Stimulated activated CD8-positive, alpha-beta memory T cell treated with anti-CD3 and anti-CD28 coated beads, Interleukin-12 subunit alpha, Interleukin-12 subunit beta, amount 100 ng/mL, for 1 hour (primary cell): ENCODE data around the gene COL27A1.
"Not testable (repeated sequence)": the region's sequence is repeated elsewhere in the genome, so short reads cannot be mapped to it uniquely, and the experiment has no call there.

Experiments
- DNase-seq: peaks from one replicate; pipeline ENCODE4 v3.0.0-alpha.2; 2020; ENCODE audit warnings: low read depth

COL27A1 gene

DNA sequence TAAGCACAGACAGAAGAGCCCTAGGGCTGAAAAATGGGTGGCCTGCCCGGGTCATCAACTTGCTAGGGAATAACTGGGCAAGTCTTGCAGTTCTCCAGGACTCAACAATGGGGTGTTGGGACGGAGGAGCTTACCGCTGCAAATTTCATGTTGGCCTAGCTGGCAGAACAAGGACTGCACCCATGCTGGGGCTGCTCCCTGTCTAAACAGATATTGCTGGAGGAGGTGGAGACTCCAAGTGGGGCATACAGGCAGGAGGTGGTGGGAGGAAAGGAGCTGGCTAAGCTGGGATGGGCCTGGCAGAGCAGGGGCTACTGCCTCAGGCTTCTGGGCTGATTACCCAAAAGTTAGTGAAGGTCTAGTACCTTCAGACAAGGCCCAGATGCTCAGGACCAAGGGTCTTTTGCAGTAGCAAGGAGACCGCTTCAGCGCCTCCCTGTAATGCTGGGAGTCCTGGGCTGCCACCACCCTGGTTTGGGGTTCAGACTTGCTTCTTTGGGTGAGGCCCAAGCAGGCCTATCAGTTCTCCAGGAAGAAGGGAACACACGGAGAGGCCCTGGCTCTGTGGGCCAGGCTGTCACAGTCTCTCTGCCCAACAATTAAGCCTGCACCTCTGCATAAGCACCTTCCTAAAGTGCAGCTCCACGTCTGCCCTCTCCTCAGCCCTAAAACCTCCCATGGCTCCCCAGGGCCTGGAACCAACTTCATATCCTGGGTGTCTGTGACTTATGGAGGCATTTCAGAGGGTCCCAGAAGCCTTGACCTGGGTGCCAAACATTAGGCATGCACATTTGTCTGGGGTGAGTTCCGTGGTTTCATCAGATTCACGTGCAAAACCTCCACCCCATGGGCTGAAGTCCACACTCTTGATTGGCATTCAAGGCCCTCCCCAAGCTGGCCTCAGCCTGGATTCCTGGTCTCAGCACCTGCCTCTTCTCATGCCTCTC, 32.0 kb upstream of the COL27A1 start:
- no peak for DNase-seq

- DNase-seq: no peak
Measured at GRCh38 chr9:114124138-114124537, 31.2 kb upstream of the COL27A1 start.

DNA sequence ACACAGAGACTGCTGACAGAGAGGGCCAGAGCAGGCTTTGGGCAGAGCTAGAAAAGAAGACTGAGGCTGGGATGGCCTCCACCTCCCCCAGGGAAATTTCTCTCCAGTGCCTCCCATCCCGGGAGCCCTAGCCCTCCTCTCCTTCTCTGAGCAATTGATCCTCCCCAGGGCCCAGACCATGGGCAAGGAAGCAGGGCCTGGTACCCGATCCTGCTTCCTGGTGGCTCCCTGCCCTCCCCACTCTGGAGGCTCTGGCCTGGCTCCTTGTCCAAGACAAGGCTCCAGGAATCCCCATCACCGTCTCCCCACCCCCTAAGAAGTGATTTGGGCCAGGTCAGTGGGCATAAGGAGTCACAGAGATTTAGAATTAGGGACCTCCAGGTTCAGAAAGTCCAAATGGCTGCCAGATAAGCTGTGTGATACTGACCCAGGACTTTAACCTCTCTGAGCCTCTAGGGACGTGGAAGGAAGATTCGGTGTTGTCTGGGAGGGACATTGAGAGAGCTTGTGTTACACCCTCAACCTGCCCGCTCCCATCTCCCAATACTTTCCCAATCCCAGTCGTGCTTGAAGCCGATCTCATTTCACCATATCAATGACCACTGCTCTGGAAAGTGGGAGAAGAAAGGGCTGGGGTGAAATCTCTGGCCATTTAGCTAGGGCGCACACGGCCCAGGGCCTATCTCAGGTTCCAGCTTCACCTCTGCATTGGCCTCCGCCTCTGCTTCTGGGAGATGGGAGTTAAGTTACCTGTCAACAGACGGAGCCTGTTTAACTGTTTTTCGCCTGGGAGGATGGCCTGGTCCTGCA, 30.5 kb upstream of the COL27A1 start:
- DNase-seq: no peak

DNA sequence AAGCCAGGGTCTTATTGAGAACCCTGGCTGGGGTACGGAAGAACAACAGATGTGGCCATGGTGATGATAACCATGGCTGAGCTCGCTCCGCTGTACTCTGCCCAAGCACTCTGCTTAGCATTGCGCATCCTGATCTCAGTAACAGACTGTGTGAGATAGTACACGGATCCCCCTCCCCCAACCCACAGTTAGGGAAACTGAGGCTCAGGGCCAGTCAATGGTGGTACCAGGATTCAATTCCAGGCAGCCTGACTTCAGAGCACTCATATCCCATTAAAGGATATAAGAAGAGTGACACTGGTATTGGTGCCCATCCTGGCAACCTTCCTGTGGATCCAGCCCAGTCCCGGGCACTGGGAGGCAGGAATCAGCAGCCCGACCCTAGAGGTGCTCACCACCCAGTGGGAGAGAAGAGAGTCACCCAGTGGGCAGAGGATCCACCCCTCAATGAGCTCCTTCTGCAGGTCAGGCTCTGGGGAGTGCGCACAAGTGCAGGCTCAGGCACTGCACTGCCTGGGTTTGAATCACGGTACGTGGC, 29.8 kb upstream of the COL27A1 start:
- DNase-seq: no peak

GRCh38 chr9:114126247-114127060, 28.9 kb upstream of the COL27A1 start:
- no peak for DNase-seq

DNA sequence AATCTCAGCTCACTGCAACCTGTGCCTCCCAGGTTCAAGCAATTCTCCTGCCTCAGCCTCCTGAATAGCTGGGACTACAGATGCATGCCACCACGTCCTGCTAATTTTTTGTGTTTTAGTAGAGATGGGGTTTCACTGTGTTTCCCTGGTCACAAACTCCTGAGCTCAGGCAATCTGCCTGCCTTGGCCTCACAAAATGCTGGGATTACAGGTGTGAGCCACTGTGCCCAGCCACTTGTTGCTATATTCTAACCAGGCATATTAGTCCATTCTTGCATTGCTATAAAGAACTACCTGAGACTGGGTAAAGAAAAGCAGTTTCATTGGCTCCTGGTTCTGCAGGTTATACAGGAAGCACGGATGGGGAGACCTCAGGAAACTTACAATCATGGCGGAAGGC, 26.6 kb upstream of the COL27A1 start:
- not testable (repeated sequence) for DNase-seq

- no peak for DNase-seq
Measured at GRCh38 chr9:114130141-114130540, 25.2 kb upstream of the COL27A1 start.

DNA sequence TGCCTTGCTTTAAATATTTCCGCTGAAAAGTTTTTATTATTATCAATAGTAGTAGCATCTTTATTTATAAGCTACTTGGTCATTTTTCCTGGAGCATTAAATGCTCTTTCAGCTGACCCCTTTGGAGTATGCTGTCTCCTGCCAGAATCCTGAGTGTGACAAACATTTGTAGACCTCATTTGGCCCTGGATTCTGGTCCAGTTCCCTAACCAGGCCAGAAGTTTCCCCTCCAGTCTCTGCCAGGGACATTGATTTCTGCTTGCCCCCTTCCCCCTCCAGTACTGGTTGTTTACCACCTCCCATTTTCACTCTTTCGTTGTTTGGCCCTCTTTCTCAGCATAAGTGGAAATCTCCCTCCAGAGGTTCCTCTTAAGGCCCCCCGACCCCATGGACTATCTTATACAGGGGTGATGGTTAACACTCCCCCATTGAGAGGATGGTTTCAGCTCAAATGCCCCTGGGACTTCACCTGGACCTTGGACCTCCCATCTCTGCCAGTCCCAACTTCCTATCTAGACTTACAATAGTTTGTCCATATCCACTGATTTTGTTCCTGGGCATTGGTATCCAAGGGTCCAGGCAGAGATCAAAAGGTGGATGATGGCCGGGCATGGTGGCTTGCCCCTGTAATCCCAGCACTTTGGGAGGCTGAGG, 24.6 kb upstream of the COL27A1 start:
- no peak for DNase-seq

GRCh38 chr9:114131808-114132549, 23.4 kb upstream of the COL27A1 start:
- DNase-seq: no peak

- no peak for DNase-seq
Measured at GRCh38 chr9:114132550-114132918, 22.8 kb upstream of the COL27A1 start.

DNA sequence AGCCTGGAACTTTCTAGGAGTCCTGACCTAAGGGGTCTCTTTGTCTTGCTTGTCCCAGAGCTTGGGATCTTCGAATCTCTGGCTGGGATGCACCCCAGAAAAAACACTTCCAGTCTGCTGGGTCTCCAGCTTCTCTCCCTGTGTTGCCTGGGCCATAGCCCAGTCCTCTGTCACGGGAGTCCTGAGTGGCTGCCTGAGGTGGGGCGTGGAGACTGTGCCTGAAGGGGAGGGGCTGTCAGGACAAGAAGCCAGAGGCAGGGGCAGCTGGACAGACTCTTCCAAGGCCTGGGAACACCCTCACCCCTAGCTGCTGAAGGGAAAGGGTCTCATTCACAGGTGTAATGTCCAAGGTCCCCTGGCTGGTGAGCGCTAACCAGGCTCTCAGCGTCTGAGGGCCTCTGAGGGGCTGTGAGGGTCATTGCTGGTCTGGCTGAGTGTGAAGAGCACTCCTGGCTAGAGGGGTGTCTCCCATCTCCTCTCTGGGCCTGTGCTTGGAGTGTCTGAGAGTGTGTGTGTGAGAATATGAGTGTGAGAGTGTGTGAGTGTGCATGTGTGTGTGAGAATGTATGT, 20.4 kb upstream of the COL27A1 start:
- DNase-seq: no peak

- no peak for DNase-seq
Measured at GRCh38 chr9:114137831-114138230, 17.5 kb upstream of the COL27A1 start.

DNA sequence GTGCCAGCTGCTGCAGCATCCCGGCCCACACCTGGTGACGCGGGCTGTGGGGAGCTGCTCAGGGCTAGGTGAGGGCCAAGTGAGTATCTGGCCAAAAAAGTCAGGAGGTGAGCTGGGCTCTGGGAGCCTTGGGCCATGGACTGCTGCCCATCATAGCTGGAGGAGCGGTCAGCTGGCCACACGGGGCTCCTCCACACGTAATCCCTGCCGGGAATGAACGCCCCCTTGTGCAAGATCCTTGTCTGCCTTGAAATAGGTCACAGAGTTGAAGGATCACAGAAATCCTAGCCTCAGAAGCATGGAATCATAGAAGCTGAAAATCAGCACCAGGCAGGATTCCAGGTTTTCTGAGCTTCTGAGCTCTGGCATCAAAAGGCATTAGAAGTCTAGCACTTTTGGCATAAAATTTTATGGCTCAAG, 16.8 kb upstream of the COL27A1 start:
- no peak for DNase-seq

DNA sequence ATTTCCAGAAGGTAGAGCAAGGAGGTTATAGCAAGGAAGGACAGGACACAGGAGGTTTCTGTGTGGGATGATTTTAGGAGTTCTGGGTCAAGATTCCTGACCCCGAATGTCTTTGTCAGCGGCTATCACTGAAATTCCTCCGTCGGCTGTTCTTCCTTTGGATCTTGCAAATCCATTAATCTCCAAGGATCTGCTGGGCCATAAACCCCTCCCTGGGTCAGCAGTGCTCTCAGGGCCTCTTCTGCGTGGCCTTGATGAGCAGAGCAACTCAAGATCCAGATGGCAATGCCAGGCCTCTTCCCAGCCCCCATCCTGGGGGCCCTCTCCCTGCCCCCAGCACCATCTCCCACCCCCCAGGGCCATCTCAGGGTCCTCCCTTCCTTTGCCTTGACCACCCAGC, 16.3 kb upstream of the COL27A1 start:
- DNase-seq: no peak

GRCh38 chr9:114140401-114140800, 14.9 kb upstream of the COL27A1 start:
- no peak for DNase-seq

- DNase-seq: no peak
Measured at GRCh38 chr9:114140850-114141249, 14.5 kb upstream of the COL27A1 start.

GRCh38 chr9:114141553-114142402, 13.6 kb upstream of the COL27A1 start:
- DNase-seq: no peak

DNA sequence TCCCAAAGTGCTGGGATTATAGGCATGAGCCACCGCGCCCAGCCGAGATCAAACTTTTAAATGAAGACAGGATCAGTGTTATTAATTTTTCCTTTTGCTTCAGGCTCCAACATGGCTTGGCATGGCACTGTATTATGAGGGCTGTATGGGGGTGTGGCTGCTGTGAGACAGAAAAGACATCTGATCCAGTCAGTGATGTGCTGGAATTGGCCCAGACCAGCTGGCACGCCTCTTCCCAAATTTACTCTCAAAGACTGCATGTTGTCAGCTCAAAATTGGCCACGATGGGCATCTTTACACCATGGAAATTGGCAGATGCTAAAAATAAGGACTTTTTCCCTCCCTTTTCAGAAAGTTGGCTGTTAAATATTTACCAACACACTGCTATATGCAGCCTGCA, 12.1 kb upstream of the COL27A1 start:
- no peak for DNase-seq

DNA sequence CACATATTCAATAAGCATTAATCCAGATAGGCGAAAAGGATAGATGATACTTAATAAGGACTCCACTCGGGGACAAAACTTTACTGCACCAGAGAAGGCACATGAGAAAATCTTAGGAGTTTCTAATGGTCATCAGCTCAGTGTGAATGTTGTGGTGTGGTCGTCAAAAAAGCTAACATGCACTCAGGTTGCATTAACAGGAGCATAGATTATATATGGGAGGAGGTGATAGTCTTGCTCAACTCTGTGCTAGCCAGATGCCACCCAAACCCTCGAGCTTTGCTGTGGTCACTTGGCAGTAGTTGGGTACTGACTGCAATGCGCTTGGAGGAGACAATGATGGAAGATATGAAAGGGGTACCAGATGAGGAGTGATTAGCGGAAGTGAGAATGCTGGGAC, 8.6 kb upstream of the COL27A1 start:
- no peak for DNase-seq
